ENCODE results near the gene TNNI3K. TPM values are rescaled to one million over a fixed set of nuclear protein-coding genes. Genes with fewer than 3 reads are reported as not detected.

TNNI3K gene
- total RNA-seq, 1 experiment from 2014 or later, result not detected

DNA sequence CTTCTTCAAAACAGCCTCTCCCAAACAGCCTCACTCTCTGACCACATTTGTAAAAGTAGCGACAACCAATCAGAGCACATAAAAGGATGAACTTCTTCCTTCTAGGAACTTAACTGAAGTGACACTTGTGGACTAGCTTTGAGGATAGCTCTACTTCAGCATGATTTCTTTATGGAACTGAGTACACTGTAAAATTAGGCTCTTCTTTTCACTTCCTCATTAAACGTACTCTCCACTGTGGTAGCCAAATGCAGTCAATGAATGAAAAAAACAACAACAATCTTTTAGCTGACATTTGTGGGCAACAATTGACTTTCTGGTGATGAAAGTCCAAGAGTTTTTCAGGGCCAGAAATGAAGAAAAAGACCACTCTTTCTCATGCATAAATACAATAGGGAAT lies 267.7 kb downstream of the TNNI3K start:
- DNase-seq (ENCODE audit: low spot score), result no peak

DNA sequence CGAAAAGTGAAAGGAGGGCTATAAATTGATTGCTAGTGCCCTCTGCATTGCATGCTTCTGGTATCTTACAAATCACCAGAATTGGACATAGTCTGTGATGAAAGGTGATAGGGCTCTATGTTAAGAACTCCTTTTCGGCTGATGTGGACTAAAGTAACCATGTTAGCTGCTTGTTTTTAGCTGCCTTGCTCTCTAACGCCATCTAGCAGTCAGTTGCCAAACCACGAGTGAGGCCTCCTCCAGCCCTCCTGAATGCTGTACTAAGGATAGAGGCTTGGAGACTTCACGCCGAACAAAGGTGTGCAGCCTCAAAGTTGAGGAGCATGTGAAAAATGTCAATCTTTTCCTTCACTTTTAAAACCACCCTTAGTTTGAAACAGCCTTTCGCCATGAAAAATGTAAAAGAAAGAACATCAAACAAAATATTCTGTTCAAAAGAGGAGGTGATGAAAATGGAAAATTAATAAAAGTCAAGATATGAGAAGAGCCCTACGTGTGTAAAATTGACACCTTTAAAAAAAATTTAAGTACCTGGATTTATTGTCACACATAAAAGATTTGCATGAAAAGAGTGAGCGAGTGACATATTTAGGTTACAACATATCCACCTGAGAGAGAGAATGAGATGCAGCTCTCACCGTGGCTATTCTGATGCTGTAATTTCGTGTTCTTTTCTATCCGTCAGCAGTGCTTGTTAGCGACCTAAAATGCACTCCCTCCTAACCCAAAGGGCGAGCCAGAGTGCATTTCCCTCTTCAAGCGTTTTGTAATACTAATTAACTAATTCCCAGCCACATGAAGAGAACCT lies 269.1 kb downstream of the TNNI3K start:
- peak; percentile 73 for DNase-seq (ENCODE audit: low spot score)

DNA sequence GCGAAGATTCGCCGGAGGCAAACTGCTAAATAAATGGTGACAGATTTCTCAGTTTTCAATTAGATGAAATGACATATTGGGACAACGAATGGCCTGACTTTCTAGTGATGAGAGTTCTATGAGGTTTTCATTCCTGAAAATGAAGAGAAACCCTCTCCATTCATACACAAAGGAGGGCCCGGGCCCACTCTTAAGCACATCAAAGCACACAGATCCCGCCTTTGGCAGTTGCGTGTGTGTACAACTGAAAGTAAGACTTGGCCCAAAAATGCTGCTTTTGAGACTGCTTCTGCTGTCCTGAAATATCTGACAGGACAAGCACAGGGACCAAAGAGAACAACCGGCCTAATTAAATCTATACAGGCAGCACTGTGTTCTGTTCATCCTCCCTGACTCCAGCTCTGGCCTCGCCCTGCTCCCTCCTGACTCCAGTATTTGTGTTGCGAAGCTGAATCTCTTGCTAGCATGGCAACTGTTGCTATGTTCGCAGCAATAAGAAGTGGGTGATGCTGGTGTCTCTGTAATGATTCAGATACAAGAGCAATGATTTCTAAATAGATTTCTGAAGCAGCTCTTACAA lies 269.8 kb downstream of the TNNI3K start:
- peak; percentile 11 for DNase-seq (ENCODE audit: low spot score)

DNA sequence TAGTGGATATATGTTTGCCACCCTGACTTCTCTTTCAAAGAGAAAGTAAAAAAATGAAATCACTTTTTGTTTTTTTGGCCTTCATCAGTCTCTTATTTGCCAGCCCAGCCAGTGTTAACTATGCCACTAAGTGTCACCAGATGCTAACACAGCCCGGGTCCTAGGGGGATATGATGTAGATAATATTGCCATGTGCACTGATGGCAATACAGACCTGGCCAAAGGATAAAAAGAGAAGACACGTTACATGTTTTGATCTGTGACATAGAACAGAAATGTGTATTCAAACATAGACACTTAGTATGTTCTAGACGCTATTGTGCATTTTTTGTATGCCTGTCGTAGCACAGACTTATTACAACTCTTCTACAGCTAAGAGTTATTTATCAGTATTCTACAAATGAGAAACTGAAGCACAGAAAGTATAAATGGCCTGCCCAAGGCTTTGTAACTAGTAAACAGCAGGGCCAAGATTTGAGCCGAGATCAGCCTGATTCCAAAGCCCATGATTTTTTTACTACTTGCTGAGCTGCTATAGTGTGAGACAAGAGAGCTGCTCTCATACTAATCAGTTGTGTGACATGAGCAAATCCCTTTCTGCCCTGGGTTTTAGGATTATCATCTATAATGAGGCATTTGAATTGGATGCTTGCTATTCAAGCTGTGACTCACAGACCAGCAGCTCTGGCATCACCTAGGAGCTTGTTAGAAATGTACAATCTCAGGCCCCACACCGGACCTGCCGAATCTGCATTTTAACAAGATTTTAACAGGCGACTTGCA lies 270.9 kb downstream of the TNNI3K start:
- no peak for DNase-seq (ENCODE audit: low spot score)

DNA sequence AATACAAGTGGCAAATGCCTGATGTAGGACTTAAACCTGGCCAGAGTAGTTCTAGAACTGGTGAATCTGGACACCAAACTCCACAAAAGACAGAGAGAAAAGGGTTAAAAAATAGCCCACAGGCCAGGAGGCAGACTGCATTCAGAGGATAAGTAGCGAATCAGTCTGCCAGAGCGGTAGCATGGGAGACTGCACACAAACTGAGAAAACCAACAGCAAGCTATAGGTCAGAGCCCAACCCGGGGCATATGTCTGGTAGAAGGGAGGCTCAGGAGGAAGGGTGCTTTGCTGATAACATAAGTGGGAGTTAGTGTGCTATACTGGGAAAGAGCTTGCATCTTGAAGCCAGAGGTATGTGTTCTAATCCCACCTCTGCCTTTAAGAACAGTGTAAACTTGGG lies 273.3 kb downstream of the TNNI3K start:
- no peak for DNase-seq (ENCODE audit: low spot score)

DNA sequence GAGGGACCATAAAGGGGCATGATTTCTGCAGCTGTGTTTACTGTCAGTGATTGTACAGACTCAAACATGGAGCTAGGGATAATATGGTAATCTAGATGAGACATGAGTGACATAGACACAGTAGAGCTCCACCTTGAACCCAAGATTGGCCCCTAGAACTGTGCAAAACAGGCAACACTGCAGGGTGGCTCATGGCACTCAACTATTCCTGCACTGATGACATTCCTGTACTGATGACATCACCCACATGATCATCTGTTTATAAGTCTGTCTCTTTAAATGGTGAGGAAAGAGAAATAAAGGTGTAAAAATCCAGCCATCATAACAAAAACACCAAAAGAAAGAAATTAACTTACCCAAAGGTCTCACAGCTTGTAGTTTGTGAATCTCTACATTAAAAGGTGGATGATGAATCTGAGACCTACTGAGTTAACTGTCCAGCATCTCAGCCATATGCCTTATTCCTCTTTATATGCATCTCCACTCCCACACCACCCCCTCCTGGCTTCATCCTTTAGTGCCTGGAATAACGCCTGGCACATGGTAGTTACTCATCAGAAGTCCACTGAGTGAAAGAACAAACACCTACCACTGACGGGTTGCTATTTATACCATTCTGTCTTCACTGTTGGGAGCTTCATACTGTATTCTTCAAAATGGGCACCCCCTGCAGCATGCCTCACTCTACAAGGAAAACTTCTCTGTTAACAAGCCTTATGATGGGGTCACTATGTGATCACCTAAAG lies 277.2 kb downstream of the TNNI3K start, which contains the start of gene LRRC53:
Gene LRRC53 (minus strand): TSS at position 442 of the 746 bp plus-strand sequence. CDS start 29,262 bp downstream, outside the sequence.
- no peak for DNase-seq (ENCODE audit: low spot score)

DNA sequence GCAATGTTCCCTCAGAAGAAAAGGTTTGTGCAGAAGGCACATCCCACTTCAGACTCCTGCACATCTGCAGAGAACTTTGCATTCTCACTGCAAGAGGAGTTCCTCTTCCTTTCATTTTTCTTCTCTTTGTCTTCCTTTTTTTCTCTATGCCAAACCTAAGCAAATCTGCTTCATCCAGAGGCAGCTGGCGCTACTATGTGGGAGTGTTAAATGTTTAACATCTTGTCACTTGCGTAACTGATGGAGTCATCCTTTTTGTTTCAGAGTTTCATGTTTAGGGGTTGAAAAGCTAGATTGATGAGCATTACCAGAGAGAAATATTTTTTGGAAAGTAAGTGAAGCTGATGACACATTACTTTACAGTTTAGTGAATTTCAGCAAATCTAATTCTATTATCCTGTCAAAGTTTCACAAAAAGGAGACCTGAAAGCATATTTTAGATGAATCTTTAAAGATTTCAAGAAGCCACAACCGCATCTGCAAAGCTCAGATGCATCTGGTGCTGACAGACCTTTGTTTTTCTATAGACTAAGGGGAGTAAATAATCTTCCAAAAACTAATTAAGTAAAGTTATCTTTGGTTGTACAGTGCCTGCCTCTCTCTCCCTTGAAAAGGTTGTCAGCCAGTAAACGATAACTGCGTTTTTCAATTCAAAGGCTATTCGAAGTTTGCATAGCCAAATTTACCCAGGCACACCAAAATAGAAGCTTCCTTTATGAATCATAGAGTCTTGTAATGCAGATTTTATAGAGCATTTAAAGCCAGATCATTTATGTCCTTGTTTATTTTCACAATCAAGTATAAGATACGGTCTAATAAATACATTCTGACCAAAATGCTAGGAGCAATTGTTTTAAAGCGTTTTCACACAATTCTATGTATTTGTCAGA lies 278.5 kb downstream of the TNNI3K start:
- DNase-seq (ENCODE audit: low spot score), result no peak

DNA sequence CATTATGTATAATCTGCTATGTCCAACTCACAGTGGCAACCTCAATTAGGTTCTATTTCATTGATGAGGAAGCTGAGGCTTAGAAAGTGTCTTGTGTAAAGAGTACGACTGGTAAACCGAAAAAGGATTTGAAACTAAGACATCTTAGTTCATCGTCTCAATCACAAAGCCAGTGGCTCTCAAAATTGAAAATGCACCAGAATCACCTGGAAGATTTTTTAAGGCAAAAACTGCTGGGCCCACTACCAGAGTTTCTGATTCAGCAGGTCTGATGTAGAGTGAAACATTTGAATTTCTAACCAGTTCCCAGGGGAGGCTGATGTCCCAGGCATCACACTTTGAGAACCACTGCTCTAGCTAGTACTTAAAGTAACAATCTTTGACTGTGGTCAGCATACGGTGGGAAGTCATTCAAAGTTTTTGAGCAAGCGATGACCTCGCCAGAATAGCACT lies 282.4 kb downstream of the TNNI3K start:
- DNase-seq (ENCODE audit: low spot score), result no peak

DNA sequence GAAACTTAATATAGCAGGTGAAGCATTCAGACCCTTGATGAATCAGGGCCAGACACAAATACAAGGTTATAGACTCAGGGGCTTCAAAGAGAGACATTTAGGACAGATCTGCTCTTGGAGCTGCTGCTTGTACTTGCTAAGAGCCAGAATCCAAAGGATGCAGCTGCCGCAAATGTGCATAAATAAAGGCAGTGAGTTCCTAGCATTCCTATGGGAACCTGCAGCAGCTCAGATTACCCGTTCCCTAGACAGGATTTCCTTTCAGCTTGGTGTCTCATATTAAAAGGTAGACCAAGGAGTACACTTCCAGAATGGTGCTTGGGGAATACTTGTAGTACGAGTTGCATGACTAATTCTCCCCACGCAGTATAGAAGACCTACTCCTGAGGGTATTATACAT lies 287.0 kb downstream of the TNNI3K start:
- no peak for DNase-seq (ENCODE audit: low spot score)

DNA sequence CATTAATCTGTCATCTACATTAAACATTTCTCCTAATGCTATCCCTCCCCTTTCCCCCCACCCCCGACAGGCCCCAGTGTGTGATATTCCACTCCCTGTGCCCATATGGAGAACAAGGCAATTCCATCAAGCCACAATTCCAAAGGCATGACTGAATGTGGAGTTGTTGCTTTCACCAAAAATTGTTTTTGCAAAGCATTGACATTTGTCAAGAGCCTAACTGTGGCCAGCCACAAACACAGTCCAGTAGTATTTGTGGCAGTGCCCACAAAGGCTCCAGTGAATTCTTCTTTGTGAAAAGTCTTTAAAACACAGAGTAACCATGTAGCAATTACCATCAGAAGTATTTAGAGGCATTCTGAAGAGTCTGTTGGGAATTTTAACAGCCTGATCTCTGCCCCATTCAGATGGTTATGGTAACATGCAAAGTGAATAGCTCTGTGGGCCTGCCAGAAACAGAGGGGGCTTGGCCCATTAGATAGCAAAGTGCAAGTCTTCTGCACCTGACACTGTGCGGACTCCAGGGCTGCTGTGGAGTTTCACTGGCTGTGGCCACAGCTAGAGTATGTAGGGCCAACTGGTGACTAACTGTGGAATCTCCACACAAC lies 288.8 kb downstream of the TNNI3K start:
- no peak for DNase-seq (ENCODE audit: low spot score)

DNA sequence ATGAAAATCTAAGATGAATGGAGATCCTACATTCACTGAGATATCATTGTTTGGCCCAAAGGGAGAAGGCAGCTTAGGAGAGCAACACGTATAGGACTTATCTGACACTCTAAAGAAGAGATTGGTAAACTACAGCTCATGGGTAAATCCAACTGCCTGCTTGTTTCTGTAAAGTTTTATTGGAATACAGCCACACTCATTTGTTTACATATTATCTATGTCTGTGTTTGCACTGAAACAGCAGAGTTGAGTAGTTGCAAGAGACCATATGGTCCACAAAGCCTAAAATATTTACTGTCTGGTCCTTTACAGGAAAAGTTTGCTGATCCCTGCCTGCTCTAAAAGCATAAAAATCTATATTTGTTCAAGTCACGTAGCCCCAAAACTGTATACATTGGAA lies 291.5 kb downstream of the TNNI3K start:
- no peak for DNase-seq (ENCODE audit: low spot score)

DNA sequence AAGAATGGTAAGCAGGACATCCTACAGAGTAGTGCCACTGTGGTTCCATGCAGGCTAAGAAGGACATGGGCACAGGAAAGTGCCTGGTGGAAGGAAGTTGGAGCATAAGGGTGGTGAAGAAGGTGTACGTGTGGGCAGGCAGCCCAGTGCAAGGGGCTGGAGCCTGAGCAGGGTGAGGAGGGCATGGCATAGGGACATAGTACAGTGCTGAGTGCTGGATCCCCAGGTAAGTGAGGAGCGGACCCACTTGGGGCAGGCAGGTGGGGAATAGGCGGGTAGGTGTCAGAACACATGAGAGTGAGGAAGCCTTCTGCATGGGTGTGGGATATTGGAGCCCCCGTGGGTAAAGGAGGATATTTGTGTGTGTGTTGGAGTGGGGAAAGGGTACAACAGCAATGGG lies 292.9 kb downstream of the TNNI3K start:
- no peak for DNase-seq (ENCODE audit: low spot score)

DNA sequence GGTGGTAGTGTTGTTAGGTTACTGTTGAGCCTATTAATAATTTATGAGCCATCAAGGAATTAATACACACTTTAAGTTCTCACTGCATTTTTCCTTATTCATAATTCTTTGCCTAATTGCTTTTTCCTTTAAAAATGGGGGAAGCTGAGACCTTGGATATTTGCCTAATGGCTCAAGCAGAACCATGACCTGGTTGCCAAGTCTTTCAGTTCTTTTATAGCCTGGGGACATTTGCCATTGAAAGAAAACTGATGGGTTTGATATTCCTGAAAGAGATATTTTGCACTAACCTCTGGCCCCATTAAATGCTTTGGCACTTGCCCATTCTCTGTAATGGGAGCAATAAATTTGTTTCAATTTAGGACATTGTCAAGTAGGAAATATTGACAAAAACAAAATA lies 295.7 kb downstream of the TNNI3K start:
- no peak for DNase-seq (ENCODE audit: low spot score)

DNA sequence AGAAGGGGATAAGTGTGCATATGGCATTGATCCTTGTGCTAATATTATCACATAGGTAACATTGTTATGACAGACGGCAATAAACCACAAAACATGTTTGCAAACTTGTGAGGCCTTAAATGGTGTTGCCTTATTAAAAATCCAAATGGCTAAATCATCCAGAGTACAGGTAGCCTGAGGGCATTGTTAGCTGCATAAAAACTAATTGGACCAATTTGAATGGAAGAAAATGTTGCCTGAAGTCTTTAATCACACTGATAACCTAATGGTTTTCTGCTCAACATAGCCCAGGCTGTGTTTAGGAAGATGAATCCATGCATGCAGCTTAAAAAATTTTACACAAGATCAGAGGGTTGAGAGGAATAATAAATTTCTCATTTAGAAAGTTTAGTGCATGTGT lies 296.6 kb downstream of the TNNI3K start:
- DNase-seq (ENCODE audit: low spot score), result no peak

DNA sequence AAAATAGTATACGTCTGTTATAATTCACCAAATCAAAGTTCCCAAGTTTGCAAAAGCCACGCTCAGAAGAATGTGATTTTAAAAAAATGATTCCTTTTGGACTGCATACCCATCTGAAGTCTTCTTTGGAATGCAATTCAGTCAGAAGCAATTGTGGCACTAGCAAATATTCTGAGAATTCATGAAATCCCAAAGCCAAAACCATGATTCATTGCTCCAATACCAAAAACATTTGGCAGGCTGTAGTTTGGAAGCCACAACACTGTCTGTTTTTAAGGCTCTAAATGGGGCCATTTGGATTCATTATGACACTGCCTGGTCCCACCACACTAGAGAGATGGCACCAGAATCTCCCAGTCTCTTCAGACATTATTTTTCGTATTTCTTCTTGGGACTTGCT lies 299.1 kb downstream of the TNNI3K start:
- no peak for DNase-seq (ENCODE audit: low spot score)

DNA sequence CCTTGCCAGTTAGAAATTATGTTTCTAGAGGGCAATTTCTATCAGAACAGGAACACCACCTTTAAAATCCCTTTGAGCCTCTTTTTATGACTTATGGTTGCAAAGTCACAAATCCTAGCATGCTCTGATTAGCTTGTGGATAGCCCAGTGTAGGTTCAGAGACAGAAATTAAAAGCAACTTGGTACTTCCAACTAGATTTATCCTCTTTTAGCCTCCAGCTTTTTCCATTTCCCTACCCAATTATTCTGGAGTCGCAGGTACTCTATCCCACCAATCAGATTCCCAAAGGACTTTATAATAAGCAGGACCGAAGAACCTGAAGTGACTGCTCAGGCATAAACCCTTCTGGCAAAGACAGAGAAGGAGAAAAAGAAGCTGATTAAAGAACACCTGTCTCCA lies 310.6 kb downstream of the TNNI3K start:
- no peak for DNase-seq (ENCODE audit: low spot score)

DNA sequence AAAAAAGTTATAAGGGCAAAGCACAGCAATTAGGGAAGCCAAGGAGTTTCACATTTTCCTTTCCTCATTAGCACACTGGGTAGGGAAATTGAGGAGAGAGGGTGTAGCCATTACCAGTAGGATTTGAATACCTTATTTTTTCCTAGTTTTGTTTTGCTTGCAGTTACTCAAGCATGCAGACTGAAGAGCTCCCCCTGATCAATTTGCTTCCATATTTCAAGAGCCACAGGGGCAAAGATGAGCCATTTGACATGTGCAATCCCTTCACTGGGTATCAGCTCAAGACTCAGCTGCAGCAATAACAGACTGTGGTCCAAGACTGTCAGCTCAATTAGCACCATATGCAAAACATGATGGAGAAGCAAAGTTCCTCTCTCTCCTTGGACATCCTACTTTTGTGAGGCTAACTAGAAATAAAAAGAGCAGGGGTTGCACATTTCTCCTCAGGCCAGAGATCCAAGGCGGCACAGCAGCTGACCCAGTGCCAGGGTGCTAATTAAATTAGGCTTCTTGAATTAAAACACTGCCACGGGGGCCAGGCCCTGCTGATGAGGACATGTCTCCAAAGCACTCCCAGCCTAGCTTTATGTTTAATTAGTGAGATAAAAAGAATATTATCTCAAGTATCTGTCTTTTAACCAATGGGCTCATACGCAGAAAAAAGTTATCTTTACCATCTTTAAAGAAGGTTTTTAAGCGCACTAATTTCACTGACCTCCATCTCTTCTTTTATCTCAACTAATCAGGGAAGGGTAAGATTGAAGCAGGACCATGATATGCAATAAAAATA lies 314.0 kb downstream of the TNNI3K start:
- DNase-seq (ENCODE audit: low spot score), result no peak

DNA sequence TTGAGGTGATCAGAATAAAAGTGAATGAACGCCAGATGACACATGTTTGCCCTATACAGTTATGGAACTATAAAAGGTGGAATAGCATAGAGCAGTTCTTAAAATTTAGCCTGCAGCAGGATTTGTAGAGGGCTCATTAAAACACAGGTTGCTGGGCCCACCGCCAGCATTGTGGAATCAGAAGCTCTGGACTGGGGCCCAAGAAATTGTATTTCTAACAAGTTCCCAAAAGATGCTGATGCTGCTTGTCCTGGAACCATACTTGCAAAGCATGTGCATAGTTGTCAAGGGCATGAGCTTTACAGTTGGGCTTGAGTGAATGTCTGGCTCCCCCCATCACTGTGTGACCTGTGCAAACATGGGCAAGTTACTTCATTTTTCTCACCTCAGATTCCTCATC lies 314.7 kb downstream of the TNNI3K start:
- no peak for DNase-seq (ENCODE audit: low spot score)

DNA sequence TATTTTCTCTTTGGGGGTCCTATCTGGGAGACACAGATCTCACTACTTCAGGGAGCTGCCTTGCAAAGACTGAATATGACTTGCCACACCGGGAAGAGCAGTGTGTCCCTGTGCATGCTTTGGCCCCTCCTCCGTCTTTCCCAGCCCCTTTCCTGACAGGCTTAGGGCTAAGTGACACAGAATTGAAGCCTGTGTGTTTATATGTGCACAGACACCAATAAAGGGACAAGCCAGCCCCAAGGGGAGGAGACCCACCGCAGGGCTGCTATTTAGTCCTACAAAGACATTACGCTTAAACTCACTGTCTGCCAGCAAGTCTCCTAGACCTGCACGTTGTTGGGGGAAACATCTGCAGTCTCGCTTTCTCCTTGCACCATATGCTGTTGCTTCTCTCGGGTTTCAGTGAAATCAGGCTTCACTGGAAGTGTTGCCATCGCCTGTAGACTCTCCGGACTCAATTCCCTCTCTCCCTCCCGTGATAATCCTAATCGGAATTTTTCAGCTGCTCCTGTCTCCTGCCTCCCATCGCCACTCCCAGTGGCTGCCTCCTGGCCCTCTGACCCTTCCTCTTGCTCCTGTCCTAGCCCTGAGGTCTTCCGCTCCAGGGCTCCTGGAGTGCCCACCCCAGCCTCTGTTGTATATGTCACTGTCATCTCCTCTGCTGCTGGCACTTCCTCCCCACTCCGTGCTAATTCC lies 335.8 kb downstream of the TNNI3K start:
- DNase-seq (ENCODE audit: low spot score), result no peak

All from HT-29 (cell line).